Fibroblast of lung (primary cell): ENCODE results near the gene SUPT4H1. TPM values are rescaled to one million over a fixed set of nuclear protein-coding genes. Genes with fewer than 3 reads are reported as not detected.

Experiments used
- DNase-seq, 2 donors: peaks; one replicate each; pipeline versions ENCODE4 v3.0.0 to v3.0.0-alpha.2; 2010; ENCODE audit warnings: low read depth in 2 of 2
- H2AFZ ChIP-seq: 2 replicates; pipeline ENCODE4 v1.5.1; 2012; ENCODE audit warnings: low read length, control low read depth, inconsistent platforms
- H3K27ac ChIP-seq: 2 replicates; pipeline ENCODE4 v1.5.1; 2011; ENCODE audit warnings: low read length, control low read depth; ENCODE audit not compliant: insufficient read depth
- H3K27me3 ChIP-seq: 2 replicates; pipeline ENCODE4 v1.5.1; 2011; ENCODE audit warnings: mild to moderate bottlenecking, low read length; ENCODE audit not compliant: control insufficient read depth, insufficient read depth
- H3K36me3 ChIP-seq: 2 replicates; pipeline ENCODE4 v1.5.1; 2011; ENCODE audit warnings: low read length; ENCODE audit not compliant: control insufficient read depth, insufficient read depth
- H3K4me1 ChIP-seq: 2 replicates; pipeline ENCODE4 v1.5.1; 2011; ENCODE audit warnings: low read length; ENCODE audit not compliant: control insufficient read depth, insufficient read depth; ENCODE audit errors: extremely low read depth
- H3K4me2 ChIP-seq: 2 replicates; pipeline ENCODE4 v1.5.1; 2011; ENCODE audit warnings: low read length, control low read depth; ENCODE audit not compliant: insufficient read depth; ENCODE audit errors: extremely low read depth
- H3K4me3 ChIP-seq, 4 experiments: fragments of 200-600 bp in 1 of 4; sonication (generic) in 1 of 4; replicated peaks in 1 of 4; 2 replicates each; pipeline ENCODE4 v1.5.1; 2011 to 2016; ENCODE audit warnings: low read length in 4 of 4, low read depth in 3 of 4, mild to moderate bottlenecking in 3 of 4, control low read depth in 2 of 4, inconsistent platforms in 1 of 4, mixed read lengths in 1 of 4; ENCODE audit not compliant: insufficient read depth in 1 of 4; ENCODE audit errors: control extremely low read depth in 1 of 4
- H3K79me2 ChIP-seq: 2 replicates; pipeline ENCODE4 v1.5.1; 2012; ENCODE audit warnings: mild to moderate bottlenecking, low read length, inconsistent platforms; ENCODE audit not compliant: control insufficient read depth, insufficient read depth
- H3K9ac ChIP-seq: 2 replicates; pipeline ENCODE4 v1.5.1; 2011; ENCODE audit warnings: mild to moderate bottlenecking, low read length, control low read depth; ENCODE audit not compliant: insufficient read depth
- H3K9me3 ChIP-seq: 2 replicates; pipeline ENCODE4 v1.5.1; 2012; ENCODE audit warnings: low read depth, low read length; ENCODE audit not compliant: control insufficient read depth, insufficient read depth
- H4K20me1 ChIP-seq: 2 replicates; pipeline ENCODE4 v1.5.1; 2011; ENCODE audit warnings: low read length; ENCODE audit not compliant: control insufficient read depth, insufficient read depth; ENCODE audit errors: extremely low read depth
- EZH2 ChIP-seq: IDR thresholded peaks from 2 replicates; pipeline ENCODE4 v1.5.1; 2012; ENCODE audit warnings: low read length, control low read depth, mild to moderate bottlenecking; ENCODE audit errors: missing control alignments
- polyA plus RNA-seq, 2 donors: library from polyadenylated mRNA; depleted of rRNA in 1 of 2; stranded (reverse) in 1 of 2; unstranded in 1 of 2; fragments of >200 nt; gene quantifications; 2 replicates each; pipeline ENCODE4 v1.2.1, GENCODE V29; 2011 to 2012; ENCODE audit warnings: missing spikeins in 1 of 2
- total RNA-seq: library from RNA; depleted of rRNA; stranded (reverse); fragments of >200 nt; gene quantifications from 2 replicates; pipeline ENCODE4 v1.2.1, GENCODE V29; 2014
- TF ChIP-seq, protein P1 (sequence below), 2 donors: IDR thresholded peaks in 1 of 2; conservative IDR thresholded peaks in 1 of 2; 1 replicate in 1 of 2; 2 replicates in 1 of 2; pipeline ENCODE4 v1.5.1; 2011 to 2012; ENCODE audit warnings: low read length in 2 of 2, control low read depth in 1 of 2, inconsistent platforms in 1 of 2, low read depth in 1 of 2, mild to moderate bottlenecking in 1 of 2

SUPT4H1 gene
- total and polyA plus RNA-seq, 2 donors (not counting 1 experiment from before 2014, with no cell fraction given): 41.9 to 207 TPM

DNA sequence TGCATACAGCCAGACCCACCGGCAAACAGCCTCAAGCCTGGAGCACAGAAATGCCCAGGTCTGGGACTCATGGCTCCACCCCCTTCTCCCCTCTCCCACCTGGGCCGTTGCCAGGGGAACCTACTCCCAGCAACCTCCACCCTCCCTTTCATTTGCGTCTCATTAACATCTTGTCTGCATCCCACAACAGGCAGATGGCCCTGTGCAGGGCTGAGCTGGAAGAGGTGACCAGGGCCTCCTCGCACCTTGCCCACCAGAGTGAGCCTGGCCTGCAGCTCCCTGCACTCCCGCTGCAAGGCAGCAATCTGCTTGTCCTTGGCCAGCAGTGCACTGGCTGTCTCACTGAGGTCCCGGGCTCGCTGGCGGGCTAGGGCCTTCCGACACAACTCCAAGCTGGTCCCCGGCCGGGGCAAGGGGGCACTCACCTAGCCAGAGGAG is 26.7 kb downstream of the SUPT4H1 start:
- Histone ChIP-seq H3K27me3 (peaks cover 18% of the 10 kb centered on the region), H3K79me2 (no peaks in the 10 kb centered on the region), H3K4me2 (no peak overlapping the region), H4K20me1 (no peaks in the 10 kb centered on the region), H2AFZ (no peak overlapping the region), H3K36me3 (no peaks in the 10 kb centered on the region), H3K4me1 (no peaks in the 10 kb centered on the region), H3K9me3 (no peaks in the 10 kb centered on the region), H3K4me3 (no peak overlapping the region), H3K9ac (no peak overlapping the region), H3K27ac (no peak overlapping the region)
- no peak for DNase-seq
- no peak for TF ChIP-seq EZH2
- TF ChIP-seq, protein P1, sequence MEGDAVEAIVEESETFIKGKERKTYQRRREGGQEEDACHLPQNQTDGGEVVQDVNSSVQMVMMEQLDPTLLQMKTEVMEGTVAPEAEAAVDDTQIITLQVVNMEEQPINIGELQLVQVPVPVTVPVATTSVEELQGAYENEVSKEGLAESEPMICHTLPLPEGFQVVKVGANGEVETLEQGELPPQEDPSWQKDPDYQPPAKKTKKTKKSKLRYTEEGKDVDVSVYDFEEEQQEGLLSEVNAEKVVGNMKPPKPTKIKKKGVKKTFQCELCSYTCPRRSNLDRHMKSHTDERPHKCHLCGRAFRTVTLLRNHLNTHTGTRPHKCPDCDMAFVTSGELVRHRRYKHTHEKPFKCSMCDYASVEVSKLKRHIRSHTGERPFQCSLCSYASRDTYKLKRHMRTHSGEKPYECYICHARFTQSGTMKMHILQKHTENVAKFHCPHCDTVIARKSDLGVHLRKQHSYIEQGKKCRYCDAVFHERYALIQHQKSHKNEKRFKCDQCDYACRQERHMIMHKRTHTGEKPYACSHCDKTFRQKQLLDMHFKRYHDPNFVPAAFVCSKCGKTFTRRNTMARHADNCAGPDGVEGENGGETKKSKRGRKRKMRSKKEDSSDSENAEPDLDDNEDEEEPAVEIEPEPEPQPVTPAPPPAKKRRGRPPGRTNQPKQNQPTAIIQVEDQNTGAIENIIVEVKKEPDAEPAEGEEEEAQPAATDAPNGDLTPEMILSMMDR (conservative IDR thresholded peaks at IDR 0.05 in 1 of 2, IDR thresholded peaks at IDR 0.05 in 1 of 2; ENCODE audit: low read depth in 1 of 2, low read length in 2 of 2): no peak

DNA sequence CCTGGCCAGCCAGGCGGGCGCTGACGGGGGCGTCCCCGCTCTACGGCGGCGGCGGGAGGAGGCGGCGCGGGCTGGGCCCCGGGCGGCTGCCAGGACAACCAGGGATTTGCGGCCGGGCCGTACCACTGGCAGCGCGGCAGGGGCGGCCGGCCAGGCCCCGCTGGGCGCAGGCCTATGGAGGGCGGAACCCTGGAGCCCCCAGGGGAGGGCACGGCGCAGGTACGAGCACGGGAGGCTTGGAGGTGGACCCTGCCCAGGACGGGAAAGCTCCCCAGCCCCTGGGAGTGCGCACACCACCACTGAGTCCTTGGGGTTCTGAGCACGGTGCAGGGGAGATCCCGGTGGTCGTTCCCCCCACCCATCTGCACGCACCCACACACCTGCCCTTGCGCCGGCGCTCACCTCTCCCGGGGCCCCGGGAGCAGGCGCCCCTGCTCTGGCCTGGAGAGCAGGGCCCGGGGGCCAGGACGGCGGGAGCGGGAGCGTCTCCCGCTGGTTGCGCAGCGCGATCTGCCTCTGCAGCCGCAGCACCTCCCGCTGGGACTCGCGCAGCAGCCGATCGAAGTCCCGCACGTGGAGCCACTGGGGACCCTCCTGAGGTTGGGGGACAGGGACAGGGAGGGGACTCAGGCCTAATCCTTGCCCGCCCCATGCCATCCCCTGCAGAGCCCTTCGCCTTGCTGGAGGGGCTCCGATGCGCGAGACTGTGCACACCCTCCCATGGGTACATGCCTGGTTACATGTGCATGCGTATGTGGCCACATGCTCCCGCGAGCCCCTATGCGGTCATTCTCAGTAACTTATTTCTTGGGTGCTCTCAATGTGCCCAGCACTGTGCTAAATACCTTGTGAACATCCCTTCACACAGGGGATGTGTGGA is 27.4 kb downstream of the SUPT4H1 start:
- Histone ChIP-seq H4K20me1 (no peaks in the 10 kb centered on the region), H3K27ac (no peak overlapping the region), H3K36me3 (no peaks in the 10 kb centered on the region), H3K9me3 (no peaks in the 10 kb centered on the region), H3K4me1 (no peaks in the 10 kb centered on the region), H3K4me3 (peak overlapping the region in 2 of 4 experiments; percentile 44 to 57), H3K4me2 (peak overlapping the region; percentile 52), H3K27me3 (peaks cover 18% of the 10 kb centered on the region), H3K79me2 (no peaks in the 10 kb centered on the region), H2AFZ (no peak overlapping the region), H3K9ac (peak overlapping the region; percentile 7)
- TF ChIP-seq EZH2: peak; percentile 75
- TF ChIP-seq, protein P1 (conservative IDR thresholded peaks at IDR 0.05 in 1 of 2, IDR thresholded peaks at IDR 0.05 in 1 of 2; ENCODE audit: low read depth in 1 of 2, low read length in 2 of 2): no peak
- DNase-seq: peak in 1 of 2 donors; percentile 46

DNA sequence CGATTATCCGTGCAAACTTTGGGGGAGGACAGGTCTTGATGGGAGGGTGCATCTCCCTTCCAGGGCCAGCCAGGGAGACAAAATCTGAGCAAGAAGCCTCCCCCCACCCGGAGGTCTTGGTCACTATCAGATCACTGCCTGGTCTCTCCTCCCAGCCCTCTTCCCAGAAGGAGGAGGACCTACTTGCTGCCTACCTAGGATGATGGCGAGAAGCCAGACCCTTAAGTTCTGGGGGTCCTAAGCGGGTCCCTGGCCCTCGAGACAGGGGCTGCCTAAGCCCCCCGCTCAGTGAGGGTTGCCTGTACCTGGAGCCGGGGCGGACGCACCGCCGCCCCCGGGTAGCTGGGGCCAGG is 28.0 kb downstream of the SUPT4H1 start:
- TF ChIP-seq, protein P1 (conservative IDR thresholded peaks at IDR 0.05 in 1 of 2, IDR thresholded peaks at IDR 0.05 in 1 of 2; ENCODE audit: low read depth in 1 of 2, low read length in 2 of 2): no peak
- TF ChIP-seq EZH2: peak; percentile 59
- H3K4me2 ChIP-seq: no peak overlapping the region
- H3K36me3 ChIP-seq: no peaks in the 10 kb centered on the region
- no peaks in the 10 kb centered on the region for H4K20me1 ChIP-seq
- H3K9me3 ChIP-seq: no peaks in the 10 kb centered on the region
- peaks cover 16% of the 10 kb centered on the region for H3K27me3 ChIP-seq
- DNase-seq: no peak
- no peaks in the 10 kb centered on the region for H3K79me2 ChIP-seq
- no peak overlapping the region for H3K27ac ChIP-seq
- H3K4me3 ChIP-seq: peak overlapping the region in 2 of 4 experiments; percentile 1 to 57
- H3K9ac ChIP-seq: peak overlapping the region; percentile 7
- no peak overlapping the region for H2AFZ ChIP-seq
- no peaks in the 10 kb centered on the region for H3K4me1 ChIP-seq
